NCI-H2081 (cell line): ENCODE measurements around the gene FBH1.
"Not testable (repeated sequence)": the region's sequence is repeated elsewhere in the genome, so short reads cannot be mapped to it uniquely, and the experiment has no call there.

Experiments
- DNase-seq, 2 experiments: peaks; one replicate each; lab custom pipeline; 2025; lab: John Stamatoyannopoulos, UW

Gene FBH1

GRCh38 chr10:5889624-5890451 is at the start of gene FBH1, which contains the start of gene ANKRD16:
Gene FBH1 (plus strand): TSS chr10:5890243. CDS start chr10:5890346, 103 bp downstream.
Gene ANKRD16 (minus strand): TSS chr10:5889893. CDS start chr10:5889354, 539 bp downstream.
- DNase-seq, result peak; percentile 89 to 95

DNA sequence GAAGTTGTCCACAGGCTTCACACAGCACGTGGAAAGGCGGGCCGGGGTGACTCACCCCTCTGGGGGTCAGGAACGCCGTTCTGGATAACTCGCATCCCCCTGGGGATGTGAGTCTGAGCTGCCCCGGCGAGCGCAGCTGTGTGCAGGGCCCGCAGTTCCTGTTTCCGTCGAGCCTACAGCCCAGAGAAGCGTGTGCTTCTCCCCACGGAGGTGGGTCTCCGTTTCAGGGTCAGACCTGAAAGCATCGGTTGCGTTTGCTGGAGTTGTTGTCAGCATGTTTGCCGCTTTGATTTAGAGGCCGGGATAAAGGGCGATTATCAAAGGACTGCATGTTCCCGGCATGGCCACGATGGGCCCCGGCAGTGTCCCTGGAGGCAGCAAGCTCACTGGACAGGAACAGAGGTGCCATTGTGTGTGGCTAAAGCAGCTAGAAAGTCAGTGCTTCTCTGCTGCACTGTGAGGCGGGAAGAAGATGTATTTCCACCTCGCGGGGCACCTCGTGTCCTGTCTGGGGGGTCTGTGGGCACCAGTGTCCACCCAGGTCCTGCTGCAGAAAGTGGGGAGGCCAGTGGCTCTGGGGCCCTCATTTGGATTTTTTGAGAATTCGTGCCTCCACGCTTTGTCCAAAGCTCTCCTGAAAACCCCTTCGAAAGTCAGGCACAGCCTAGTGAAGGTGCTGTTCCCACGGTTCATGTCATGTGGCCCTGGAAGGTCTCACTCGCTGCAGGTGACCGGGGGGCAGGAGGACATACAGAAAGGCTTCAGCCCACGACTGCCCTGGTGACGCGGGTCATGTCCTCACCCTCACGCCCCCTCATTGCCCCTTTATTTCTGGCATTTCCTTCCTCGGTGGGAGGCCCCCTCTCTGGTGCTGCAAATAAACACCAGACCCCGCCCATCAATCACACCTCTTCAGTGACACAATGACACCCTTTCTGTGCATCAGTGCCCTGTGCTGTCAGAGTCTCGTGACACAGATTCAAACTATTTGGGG is 49.4 kb upstream of the FBH1 start:
- DNase-seq, result no peak

GRCh38 chr10:5841965-5842364 is 48.1 kb upstream of the FBH1 start:
- DNase-seq, result no peak

DNA sequence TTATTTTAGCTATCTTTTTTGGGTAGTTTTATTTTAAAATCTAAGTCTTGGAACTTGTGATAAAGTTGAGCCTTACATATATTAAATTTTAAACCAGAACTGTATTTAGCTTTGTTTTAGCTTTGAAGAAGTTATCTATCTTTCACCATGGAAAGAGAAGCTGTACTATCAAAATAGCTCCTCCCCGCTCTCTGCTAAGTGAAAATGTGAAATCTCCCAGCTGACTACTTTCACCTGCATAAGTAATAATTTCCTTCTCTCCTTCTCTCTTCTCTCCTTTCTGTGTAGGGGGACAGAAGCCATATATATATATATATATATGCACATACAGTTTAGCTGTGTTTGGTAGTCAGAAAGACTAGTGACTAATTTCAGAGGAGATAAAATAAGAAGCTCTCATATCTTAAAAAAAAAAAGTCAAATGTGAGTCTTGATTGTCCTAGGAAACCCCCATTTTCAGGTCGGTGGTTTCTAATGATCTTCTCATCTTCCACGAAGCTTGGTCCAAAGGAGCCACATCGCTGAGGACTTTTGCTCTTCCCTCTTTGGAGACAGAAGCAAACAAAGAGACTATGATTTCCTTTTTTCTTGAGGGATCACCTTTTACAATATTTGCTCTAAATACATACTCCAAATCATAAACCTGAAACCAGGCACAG is 46.2 kb upstream of the FBH1 start:
- no peak for DNase-seq

DNA sequence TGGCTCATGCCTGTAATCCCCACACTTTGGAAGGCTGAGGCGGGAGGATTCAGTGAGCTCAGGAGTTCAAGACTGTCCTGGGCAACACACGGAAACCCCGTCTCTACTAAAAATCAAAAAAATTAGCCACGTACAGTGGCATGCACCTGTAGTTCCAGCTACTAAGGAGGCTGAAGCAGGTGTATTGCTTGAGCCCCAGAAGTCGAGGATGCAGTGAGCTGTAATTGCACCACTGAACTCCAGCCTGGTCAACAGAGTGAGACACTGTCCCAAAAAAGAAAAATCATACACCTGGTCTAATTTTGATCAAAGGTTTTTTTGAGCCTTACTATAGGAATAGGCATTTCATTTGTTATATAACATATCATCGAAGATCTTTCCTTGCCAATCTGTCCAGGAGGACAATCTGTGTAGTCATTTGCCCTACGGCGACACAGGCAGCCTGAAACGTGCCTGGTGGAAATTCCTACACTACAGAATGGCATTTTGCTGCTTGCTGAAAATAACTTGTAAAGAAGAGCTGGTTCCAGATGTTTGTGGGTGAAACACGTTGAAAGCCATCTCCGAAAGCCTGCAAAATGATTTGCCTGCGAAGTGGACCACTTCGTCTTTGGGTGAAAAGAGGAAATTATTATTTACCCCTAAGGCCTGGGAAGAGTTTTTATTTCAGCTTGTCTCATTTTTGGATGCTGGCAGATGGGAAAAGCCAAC is 45.5 kb upstream of the FBH1 start:
- DNase-seq, result no peak

DNA sequence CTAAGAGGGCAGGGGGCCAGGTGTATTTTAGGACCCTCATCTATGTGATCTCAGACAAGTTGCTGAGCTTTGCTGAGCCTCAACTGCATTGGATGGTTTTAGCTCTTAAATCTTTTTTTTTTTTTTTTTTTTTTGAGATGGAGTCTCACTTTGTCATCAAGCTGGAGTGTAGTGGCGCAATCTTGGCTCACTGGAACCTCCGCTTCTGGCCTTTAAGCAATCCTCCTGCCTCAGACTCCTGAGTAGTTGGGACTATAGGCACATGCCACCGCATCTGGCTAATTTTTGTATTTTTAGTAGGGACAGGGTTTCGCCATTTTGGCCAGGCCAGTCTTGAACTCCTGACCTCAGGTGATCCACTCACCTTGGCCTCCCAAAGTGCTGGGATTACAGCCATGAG is 43.4 kb upstream of the FBH1 start:
- DNase-seq, result not testable (repeated sequence)

- DNase-seq, result no peak
Measured at GRCh38 chr10:5854131-5854475, 35.9 kb upstream of the FBH1 start.

- no peak for DNase-seq
Measured at GRCh38 chr10:5855979-5856700, 33.9 kb upstream of the FBH1 start.

GRCh38 chr10:5856701-5857004 is 33.4 kb upstream of the FBH1 start:
- DNase-seq, result no peak

GRCh38 chr10:5858811-5859210 is 31.2 kb upstream of the FBH1 start:
- DNase-seq, result no peak

DNA sequence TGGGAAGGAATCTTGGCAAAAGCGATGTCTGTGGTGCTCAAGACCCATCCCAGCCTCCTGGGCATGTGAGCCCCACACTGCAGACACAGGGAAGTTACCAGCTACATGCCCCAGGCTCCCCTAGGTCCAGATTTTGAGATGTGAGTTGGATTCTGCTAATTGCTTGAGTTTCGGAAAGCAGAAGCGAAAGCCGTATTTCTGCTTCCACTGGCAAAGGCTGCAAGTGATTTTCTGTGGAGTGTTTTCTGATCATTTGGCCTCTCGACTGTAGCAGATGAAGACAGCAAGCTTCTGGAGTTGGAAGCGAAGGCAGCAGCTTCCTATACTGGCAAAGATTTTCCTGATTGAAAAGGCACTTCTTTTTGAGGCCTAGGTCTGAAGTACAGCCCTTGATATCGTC is 30.0 kb upstream of the FBH1 start:
- no peak for DNase-seq

GRCh38 chr10:5862360-5862961 is 27.6 kb upstream of the FBH1 start:
- no peak for DNase-seq

GRCh38 chr10:5862981-5863685 is 26.9 kb upstream of the FBH1 start:
- DNase-seq, result not testable (repeated sequence)

DNA sequence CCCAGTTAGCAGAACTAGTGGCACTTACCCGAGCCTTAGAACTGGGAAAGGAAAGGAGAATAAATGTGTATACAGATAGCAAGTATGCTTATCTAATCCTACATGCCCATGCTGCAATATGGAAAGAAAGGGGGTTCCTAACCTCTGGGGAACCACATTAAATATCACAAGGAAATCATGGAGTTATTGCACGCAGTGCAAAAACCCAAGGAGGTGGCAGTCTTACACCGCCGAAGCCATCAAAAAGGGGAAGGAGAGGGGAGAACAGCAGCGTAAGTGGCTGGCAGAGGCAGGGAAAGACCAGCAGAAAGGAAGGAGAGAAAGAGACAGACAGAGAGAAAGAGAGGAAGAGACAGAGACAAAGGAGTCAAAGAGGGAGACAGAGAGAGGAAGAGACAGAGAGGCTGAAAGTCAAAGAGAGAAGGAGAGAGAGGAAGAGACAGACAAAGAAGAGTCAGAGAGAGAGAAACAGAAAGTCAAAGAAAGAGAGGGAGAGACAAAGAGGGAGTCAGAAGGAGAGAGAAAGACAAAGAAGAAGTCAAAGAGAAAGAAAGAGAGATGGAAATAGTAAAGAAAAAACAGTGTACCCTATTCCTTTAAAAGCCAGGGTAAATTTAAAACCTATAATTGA is 23.5 kb upstream of the FBH1 start:
- DNase-seq, result not testable (repeated sequence)

- DNase-seq, result not testable (repeated sequence)
Measured at GRCh38 chr10:5867091-5867615, 22.9 kb upstream of the FBH1 start.

DNA sequence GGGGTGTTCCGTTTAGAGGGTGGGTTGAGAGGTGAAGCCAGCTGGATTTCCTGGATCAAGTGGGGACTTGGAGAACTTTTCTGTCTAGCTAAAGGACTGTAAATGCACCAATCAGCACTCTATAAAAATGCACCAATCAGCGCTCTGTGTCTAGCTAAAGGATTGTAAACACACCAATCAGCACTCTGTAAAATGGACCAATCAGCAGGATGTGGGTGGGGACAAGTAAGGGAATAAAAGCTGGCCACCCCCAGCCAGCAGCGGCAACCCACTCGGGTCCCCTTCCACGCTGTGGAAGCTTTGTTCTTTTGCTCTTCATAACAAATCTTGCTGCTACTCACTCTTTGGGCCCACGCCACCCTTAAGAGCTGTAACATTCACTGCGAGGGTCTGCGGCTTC is 21.7 kb upstream of the FBH1 start:
- DNase-seq, result not testable (repeated sequence)

GRCh38 chr10:5869156-5869555 is 20.9 kb upstream of the FBH1 start:
- DNase-seq, result no peak

GRCh38 chr10:5871596-5871995 is 18.4 kb upstream of the FBH1 start:
- DNase-seq, result no peak

DNA sequence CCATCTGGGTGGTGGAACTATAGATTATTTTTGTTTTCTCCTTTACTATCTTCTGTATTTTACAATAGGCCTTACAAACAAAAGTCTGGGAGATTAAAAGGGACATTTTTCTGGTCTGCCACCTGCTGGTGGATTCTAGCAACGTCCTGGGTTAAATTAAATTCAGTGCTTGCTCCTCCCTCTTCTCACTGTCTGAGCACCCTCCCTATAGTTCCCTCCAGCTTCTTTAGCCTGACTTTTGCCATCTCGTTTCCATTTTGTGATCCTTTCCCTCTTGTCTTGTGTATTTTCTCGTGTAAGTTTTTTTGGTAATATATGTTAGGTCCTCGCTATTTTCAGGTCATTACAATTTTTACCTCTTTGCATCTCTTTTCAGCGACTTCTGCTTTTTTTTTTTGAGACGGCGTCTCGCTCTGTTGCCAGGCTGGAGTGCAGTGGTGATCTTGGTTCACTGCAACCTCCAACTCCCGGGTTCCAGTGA is 16.5 kb upstream of the FBH1 start:
- peak; percentile 14 to 40 for DNase-seq
